HepG2 (cell line): ENCODE data around the gene C19orf73. TPM values are rescaled to one million over a fixed set of nuclear protein-coding genes. Genes with fewer than 3 reads are reported as not detected.

Experiments
- ATAC-seq: fragments of 200-7000 bp; cut with Tn5 transposase; 3 replicates; pipeline ENCODE4 v1.9.1; 2020; ENCODE audit warnings: mild to moderate bottlenecking, moderate library complexity
- BruUV-seq: library from RNA; stranded (reverse); fragments of 400-500 nt; replicated peaks from 2 replicates; lab custom pipeline; 2021; lab: Mats Ljungman, UMichigan
- CTCF ChIA-PET: fragments of 300-600 bp; formaldehyde crosslinking; extraction: SDS; loops from one replicate; lab custom pipeline; 2021; ENCODE audit warnings: low total read pairs, inconsistent platforms, low intra/inter-chr PET ratio; lab: Yijun Ruan, JAX
- POLR2A ChIA-PET: fragments of 350-600 bp; sonication (Branson Sonifier 250); formaldehyde crosslinking; loops from one replicate; lab custom pipeline; 2020; ENCODE audit warnings: antibody characterized with exemption, inconsistent platforms; lab: Yijun Ruan, JAX
- DNase-seq: peaks from one replicate; pipeline ENCODE4 v3.0.0-alpha.2; 2015; ENCODE audit warnings: low spot score
- FAIRE-seq: peaks from 3 replicates; lab custom pipeline; 2011; peaks lifted over from hg19 to GRCh38; lab: Jason Lieb, UNC
- H2AFZ ChIP-seq: one replicate; pipeline ENCODE4 v1.6.1; 2011; ENCODE audit warnings: low read length, inconsistent platforms
- H3K27ac ChIP-seq: fragments of 300-600 bp; 3 replicates; pipeline ENCODE4 v1.8.0; 2011; ENCODE audit warnings: mixed run types, mild to moderate bottlenecking, mixed read lengths, low read length, inconsistent platforms; ENCODE audit not compliant: insufficient read depth; ENCODE audit errors: extremely low read length
- H3K27me3 ChIP-seq, 2 experiments: fragments of 200-600 bp in 1 of 2; 2 replicates in 1 of 2; 3 replicates in 1 of 2; pipeline versions ENCODE4 v1.6.0 to v1.8.0; 2011; ENCODE audit warnings: low read length in 2 of 2, mild to moderate bottlenecking in 2 of 2, moderate library complexity in 2 of 2, inconsistent platforms in 1 of 2; ENCODE audit not compliant: insufficient read depth in 2 of 2, control insufficient read depth in 1 of 2
- H3K36me3 ChIP-seq, 2 experiments: fragments of 200-600 bp in 1 of 2; replicated peaks in 1 of 2; 2 replicates in 1 of 2; 3 replicates in 1 of 2; pipeline versions ENCODE4 v1.5.1 to v1.8.0; 2011; ENCODE audit warnings: low read length in 2 of 2, inconsistent platforms in 1 of 2; ENCODE audit not compliant: insufficient read depth in 2 of 2, control insufficient read depth in 1 of 2
- H3K4me1 ChIP-seq: 2 replicates; pipeline ENCODE4 v1.5.1; 2012; ENCODE audit warnings: low read length, inconsistent platforms; ENCODE audit not compliant: insufficient read depth
- H3K4me2 ChIP-seq: 2 replicates; pipeline ENCODE4 v1.6.0; 2011; ENCODE audit warnings: low read depth, low read length, inconsistent platforms
- H3K4me3 ChIP-seq, 3 experiments: fragments of 200-600 bp in 1 of 3; sonication (generic), shearing (Covaris generic) in 1 of 3; replicated peaks in 1 of 3; 2 replicates each; pipeline ENCODE4 v1.5.1; 2011 to 2016; ENCODE audit warnings: low read length in 3 of 3, inconsistent platforms in 2 of 3, low read depth in 2 of 3, mild to moderate bottlenecking in 2 of 3, control low read depth in 1 of 3, mixed read lengths in 1 of 3; ENCODE audit not compliant: insufficient read depth in 1 of 3
- H3K79me2 ChIP-seq: one replicate; pipeline ENCODE4 v1.6.1; 2011; ENCODE audit warnings: low read length, inconsistent platforms; ENCODE audit not compliant: insufficient read depth
- H3K9ac ChIP-seq: 2 replicates; pipeline ENCODE4 v1.6.0; 2011; ENCODE audit warnings: mild to moderate bottlenecking, low read depth, low read length, inconsistent platforms; ENCODE audit not compliant: insufficient read depth
- H3K9me3 ChIP-seq: 2 replicates; pipeline ENCODE4 v1.5.1; 2012; ENCODE audit warnings: mild to moderate bottlenecking, low read length
- H4K20me1 ChIP-seq: 2 replicates; pipeline ENCODE4 v1.6.0; 2011; ENCODE audit warnings: inconsistent platforms, mild to moderate bottlenecking, low read length, moderate library complexity; ENCODE audit not compliant: insufficient read depth
- FIP1L1 ChIP-seq: fragments of 200-400 bp; formaldehyde crosslinking; IDR thresholded peaks from 2 replicates; pipeline ENCODE4 v1.6.1; 2018; ENCODE audit warnings: low read depth, mild to moderate bottlenecking, low read length, moderate library complexity, borderline replicate concordance; ENCODE audit not compliant: insufficient read depth
- HDAC1 ChIP-seq: sonication (generic); formaldehyde crosslinking; IDR thresholded peaks from 2 replicates; pipeline ENCODE4 v1.5.1; 2020; ENCODE audit warnings: mild to moderate bottlenecking, missing genetic modification reagents
- ONECUT2 ChIP-seq: sonication (generic); formaldehyde crosslinking; IDR thresholded peaks from 2 replicates; pipeline ENCODE4 v1.4.0; 2020; ENCODE audit warnings: missing genetic modification reagents
- SALL1 ChIP-seq: sonication (generic); formaldehyde crosslinking; IDR thresholded peaks from 2 replicates; pipeline ENCODE4 v1.8.0; 2022; ENCODE audit warnings: mild to moderate bottlenecking, missing genetic modification reagents
- SPEN ChIP-seq: sonication (generic); formaldehyde crosslinking; IDR thresholded peaks from 2 replicates; pipeline ENCODE4 v1.5.1; 2020; ENCODE audit warnings: low read depth, mild to moderate bottlenecking, missing genetic modification reagents
- TAF15 ChIP-seq: fragments of 200-400 bp; formaldehyde crosslinking; IDR thresholded peaks from one replicate; pipeline ENCODE4 v1.6.1; 2018; ENCODE audit warnings: mild to moderate bottlenecking, low read depth, low read length; ENCODE audit not compliant: poor library complexity, severe bottlenecking
- ZFP36L1 ChIP-seq: sonication (generic); formaldehyde crosslinking; IDR thresholded peaks from 2 replicates; pipeline ENCODE4 v1.8.0; 2022; ENCODE audit warnings: mild to moderate bottlenecking, missing genetic modification reagents, moderate library complexity
- ZNF343 ChIP-seq: sonication (generic); formaldehyde crosslinking; IDR thresholded peaks from 2 replicates; pipeline ENCODE4 v1.4.0; 2020; ENCODE audit warnings: mild to moderate bottlenecking, missing genetic modification reagents
- ZNF616 ChIP-seq: sonication (generic); formaldehyde crosslinking; IDR thresholded peaks from 2 replicates; pipeline ENCODE4 v1.5.0; 2020; ENCODE audit warnings: low read depth, mild to moderate bottlenecking, missing genetic modification reagents
- ZNF678 ChIP-seq: sonication (generic); formaldehyde crosslinking; IDR thresholded peaks from 2 replicates; pipeline ENCODE4 v1.4.0; 2020; ENCODE audit warnings: mild to moderate bottlenecking, missing genetic modification reagents
- whole genome bisulfite sequencing: methylation state at CpG from one replicate; pipeline ENCODE4 v1.1.6; 2017; ENCODE audit warnings: low lambda C conversion rate; 5-methylcytosine and 5-hydroxymethylcytosine counted together
- in situ Hi-C: cut with HindIII; loops from 2 replicates; pipeline ENCODE4 v1.10.0; 2017; ENCODE audit warnings: low pct_unique_long_range_greater_than_20kb; ENCODE audit not compliant: extremely low pct_ligation_motif_present
- intact Hi-C: fragments of 100-400 bp; cut with micrococcal nuclease; formaldehyde crosslinking; loops from one replicate; pipeline ENCODE4 v1.10.0; 2022; ENCODE audit not compliant: unreplicated experiment
- polyA plus RNA-seq, 8 experiments: library from polyadenylated mRNA; depleted of rRNA in 3 of 8; stranded (reverse) in 7 of 8; unstranded in 1 of 8; fragments of >200 nt; fragmentation: Illumina TruSeq in 4 of 8; extraction: Trizol in 4 of 8; gene quantifications; 2 replicates each; pipeline versions ENCODE4 v1.2.1 to v1.2.3, GENCODE V29; 2011 to 2016; ENCODE audit warnings: low read depth in 4 of 8, missing spikeins in 1 of 8, mixed read lengths in 1 of 8; ENCODE audit not compliant: insufficient read depth in 1 of 8
- total RNA-seq, 5 experiments: library from RNA; depleted of rRNA; stranded (reverse); fragments of >200 nt; fragmentation: Illumina TruSeq; extraction: Trizol; gene quantifications; 2 replicates each; pipeline ENCODE4 v1.2.3, GENCODE V29; 2016; ENCODE audit warnings: low read depth in 1 of 5
- TF ChIP-seq, protein P1 (sequence below): sonication (generic); formaldehyde crosslinking; IDR thresholded peaks from 2 replicates; pipeline ENCODE4 v1.4.0; 2020; ENCODE audit warnings: missing genetic modification reagents, borderline replicate concordance
- TF ChIP-seq, protein P2 (sequence below): IDR thresholded peaks from 2 replicates; pipeline ENCODE4 v1.6.1; 2016; ENCODE audit warnings: low read depth, control low read depth
- TF ChIP-seq, protein P3 (sequence below): sonication (generic); formaldehyde crosslinking; conservative IDR thresholded peaks from 2 replicates; pipeline ENCODE4 v1.8.1; 2023; ENCODE audit warnings: missing genetic modification reagents
- TF ChIP-seq, protein P4 (sequence below): sonication (generic); formaldehyde crosslinking; IDR thresholded peaks from 2 replicates; pipeline ENCODE4 v1.5.1; 2020; ENCODE audit warnings: mild to moderate bottlenecking, missing genetic modification reagents

Gene C19orf73
- total and polyA plus RNA-seq, 2 of the 13 experiments (the other 11 are each of a cell fraction or from before 2014, with no cell fraction given) = 1.4 to 1.5 TPM

DNA sequence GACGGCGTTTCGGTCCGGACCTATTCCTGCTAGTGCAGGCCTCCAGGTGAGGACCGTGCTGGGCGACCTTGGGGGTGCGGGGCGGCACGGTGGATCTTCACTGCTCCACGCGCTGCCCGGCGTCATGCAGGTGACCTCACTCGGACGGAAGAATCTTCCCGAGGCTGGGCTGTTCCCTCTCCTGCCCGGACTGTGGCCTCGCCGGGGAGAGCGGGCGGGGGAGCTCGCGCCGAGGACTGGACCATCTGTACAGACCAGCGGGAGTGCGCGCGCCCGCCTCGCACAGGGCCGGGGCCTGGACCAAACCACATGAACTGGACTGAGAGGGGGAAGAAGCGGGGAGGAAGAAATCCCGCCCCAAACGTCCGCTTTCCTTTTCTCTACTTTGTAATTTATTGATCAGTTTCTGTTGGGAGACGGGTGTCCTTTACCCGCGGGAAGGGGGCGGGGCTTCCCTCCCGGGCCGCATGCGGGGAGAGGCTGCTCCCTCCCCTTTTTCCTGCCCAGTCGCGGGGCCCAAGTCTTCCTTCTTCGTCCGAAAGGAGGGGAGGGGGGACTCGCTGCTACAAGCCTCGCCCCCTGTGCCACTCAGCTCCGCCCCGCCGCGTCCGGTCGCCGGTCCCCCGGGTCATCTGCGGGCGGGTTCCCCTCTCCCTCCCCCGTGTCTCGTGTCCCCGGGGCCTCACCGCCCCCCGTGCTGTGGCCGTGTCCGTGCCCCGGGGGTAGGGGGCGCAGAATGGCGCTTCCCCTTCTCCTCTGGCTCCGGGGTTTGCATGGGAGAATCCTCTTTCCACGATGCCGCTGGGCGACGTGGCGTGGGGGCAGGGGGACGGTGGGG lies 31.4 kb upstream of the C19orf73 start:
- no peaks in the 10 kb centered on the region for H3K36me3 ChIP-seq
- no peaks in the 10 kb centered on the region; a peak in 2 of 5 replicates for H3K27me3 ChIP-seq
- peaks cover 64% of the 10 kb centered on the region for H3K4me1 ChIP-seq
- 0% methylated on average over 29 of the region's 75 CpGs for WGBS
- no peaks in the 10 kb centered on the region for H4K20me1 ChIP-seq
- ChIA-PET CTCF (no interaction called here), POLR2A (interaction anchor here (0.7 to 3.2 kb wide), 7 partner anchors 11 to 157 kb away, joined by 4 to 14 read pairs (median 7); partner anchors contain the start of genes GYS1, LIN7B and RUVBL2)
- DNase-seq (peak; percentile 76), FAIRE-seq (peak; percentile 46), ATAC-seq (peak; percentile 74)
- intact Hi-C loops (loop anchor here (10.0 kb wide), 1 partner anchor 54 kb away; no protein-coding TSS in a partner anchor), in situ Hi-C loops (loop anchor here (5.0 kb wide), 1 partner anchor 33 kb away; the partner anchor contains the start of genes C19orf73 and PPFIA3)
- peak overlapping the region; percentile 77 for H3K27ac ChIP-seq
- H3K4me3 ChIP-seq = peak overlapping the region; percentile 53 to 86 (median 63)
- peak overlapping the region; percentile 94 for H3K4me2 ChIP-seq
- no peaks in the 10 kb centered on the region for H3K79me2 ChIP-seq
- peak overlapping the region; percentile 77 for H3K9ac ChIP-seq
- TSS peak; percentile 96 for BruUV-seq
- H3K9me3 ChIP-seq = no peaks in the 10 kb centered on the region
- no peak overlapping the region for H2AFZ ChIP-seq
- TF ChIP-seq, protein P1, sequence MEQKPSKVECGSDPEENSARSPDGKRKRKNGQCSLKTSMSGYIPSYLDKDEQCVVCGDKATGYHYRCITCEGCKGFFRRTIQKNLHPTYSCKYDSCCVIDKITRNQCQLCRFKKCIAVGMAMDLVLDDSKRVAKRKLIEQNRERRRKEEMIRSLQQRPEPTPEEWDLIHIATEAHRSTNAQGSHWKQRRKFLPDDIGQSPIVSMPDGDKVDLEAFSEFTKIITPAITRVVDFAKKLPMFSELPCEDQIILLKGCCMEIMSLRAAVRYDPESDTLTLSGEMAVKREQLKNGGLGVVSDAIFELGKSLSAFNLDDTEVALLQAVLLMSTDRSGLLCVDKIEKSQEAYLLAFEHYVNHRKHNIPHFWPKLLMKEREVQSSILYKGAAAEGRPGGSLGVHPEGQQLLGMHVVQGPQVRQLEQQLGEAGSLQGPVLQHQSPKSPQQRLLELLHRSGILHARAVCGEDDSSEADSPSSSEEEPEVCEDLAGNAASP (CRISPR knock-in tag) = no peak; the same call in 1 of the 2 replicates
- TF ChIP-seq ZNF343 (CRISPR knock-in tag) (0 out of 2 replicates have a peak, but pooled peaks have one; percentile 38), ZNF678 (CRISPR knock-in tag) (peak; percentile 92; the same call in 1 of the 2 replicates), ZFP36L1 (CRISPR knock-in tag) (0 out of 2 replicates have a peak, but pooled peaks have one; percentile 28), FIP1L1 (0 out of 2 replicates have a peak, but pooled peaks have one; percentile 36), TAF15 (no peak), HDAC1 (CRISPR knock-in tag) (peak; percentile 82), SPEN (CRISPR knock-in tag) (peak; percentile 36; the same call in 1 of the 2 replicates), SALL1 (peak; percentile 68), ZNF616 (CRISPR knock-in tag) (peak; percentile 60; the same call in 1 of the 2 replicates), ONECUT2 (CRISPR knock-in tag) (peak; percentile 87)
- TF ChIP-seq, protein P2, sequence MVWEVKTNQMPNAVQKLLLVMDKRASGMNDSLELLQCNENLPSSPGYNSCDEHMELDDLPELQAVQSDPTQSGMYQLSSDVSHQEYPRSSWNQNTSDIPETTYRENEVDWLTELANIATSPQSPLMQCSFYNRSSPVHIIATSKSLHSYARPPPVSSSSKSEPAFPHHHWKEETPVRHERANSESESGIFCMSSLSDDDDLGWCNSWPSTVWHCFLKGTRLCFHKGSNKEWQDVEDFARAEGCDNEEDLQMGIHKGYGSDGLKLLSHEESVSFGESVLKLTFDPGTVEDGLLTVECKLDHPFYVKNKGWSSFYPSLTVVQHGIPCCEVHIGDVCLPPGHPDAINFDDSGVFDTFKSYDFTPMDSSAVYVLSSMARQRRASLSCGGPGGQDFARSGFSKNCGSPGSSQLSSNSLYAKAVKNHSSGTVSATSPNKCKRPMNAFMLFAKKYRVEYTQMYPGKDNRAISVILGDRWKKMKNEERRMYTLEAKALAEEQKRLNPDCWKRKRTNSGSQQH = no peak
- TF ChIP-seq, protein P3, sequence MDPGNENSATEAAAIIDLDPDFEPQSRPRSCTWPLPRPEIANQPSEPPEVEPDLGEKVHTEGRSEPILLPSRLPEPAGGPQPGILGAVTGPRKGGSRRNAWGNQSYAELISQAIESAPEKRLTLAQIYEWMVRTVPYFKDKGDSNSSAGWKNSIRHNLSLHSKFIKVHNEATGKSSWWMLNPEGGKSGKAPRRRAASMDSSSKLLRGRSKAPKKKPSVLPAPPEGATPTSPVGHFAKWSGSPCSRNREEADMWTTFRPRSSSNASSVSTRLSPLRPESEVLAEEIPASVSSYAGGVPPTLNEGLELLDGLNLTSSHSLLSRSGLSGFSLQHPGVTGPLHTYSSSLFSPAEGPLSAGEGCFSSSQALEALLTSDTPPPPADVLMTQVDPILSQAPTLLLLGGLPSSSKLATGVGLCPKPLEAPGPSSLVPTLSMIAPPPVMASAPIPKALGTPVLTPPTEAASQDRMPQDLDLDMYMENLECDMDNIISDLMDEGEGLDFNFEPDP (CRISPR knock-in tag) = 0 out of 2 replicates have a peak, but pooled peaks have one; percentile 10
- TF ChIP-seq, protein P4, sequence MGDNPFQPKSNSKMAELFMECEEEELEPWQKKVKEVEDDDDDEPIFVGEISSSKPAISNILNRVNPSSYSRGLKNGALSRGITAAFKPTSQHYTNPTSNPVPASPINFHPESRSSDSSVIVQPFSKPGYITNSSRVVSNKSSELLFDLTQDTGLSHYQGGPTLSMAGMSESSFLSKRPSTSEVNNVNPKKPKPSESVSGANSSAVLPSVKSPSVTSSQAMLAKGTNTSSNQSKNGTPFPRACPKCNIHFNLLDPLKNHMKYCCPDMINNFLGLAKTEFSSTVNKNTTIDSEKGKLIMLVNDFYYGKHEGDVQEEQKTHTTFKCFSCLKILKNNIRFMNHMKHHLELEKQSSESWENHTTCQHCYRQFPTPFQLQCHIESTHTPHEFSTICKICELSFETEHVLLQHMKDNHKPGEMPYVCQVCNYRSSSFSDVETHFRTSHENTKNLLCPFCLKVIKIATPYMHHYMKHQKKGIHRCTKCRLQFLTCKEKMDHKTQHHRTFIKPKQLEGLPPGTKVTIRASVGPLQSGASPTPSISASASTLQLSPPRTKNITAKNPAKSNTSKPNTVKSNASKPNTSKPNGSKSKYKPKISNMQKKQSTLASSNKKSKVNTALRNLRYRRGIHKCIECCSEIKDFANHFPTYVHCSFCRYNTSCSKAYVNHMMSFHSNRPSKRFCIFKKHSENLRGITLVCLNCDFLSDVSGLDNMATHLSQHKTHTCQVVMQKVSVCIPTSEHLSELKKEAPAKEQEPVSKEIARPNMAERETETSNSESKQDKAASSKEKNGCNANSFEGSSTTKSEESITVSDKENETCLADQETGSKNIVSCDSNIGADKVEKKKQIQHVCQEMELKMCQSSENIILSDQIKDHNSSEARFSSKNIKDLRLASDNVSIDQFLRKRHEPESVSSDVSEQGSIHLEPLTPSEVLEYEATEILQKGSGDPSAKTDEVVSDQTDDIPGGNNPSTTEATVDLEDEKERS (CRISPR knock-in tag) = peak; percentile 65
